Natural killer cell (primary cell): Measurements from ENCODE around the gene TGM3. TPM values are rescaled to one million over a fixed set of nuclear protein-coding genes. Genes with fewer than 3 reads are reported as not detected.

Experiments used
- ATAC-seq, 3 donors: fragments of 150-1000 bp in 2 of 3; fragments of 200-7000 bp in 1 of 3; cut with Tn5 transposase; 1 replicate in 1 of 3; 2 replicates in 2 of 3; pipeline ENCODE4 v1.10.0; 2021; ENCODE audit warnings: mild to moderate bottlenecking in 2 of 3, moderate library complexity in 2 of 3
- DNase-seq, 2 donors: peaks; one replicate each; pipeline versions ENCODE4 v3.0.0 to v3.0.0-alpha.2; 2013 to 2021; ENCODE audit warnings: mixed read lengths in 1 of 2
- H3K27ac ChIP-seq: one replicate; pipeline ENCODE4 v1.5.1; 2013; ENCODE audit warnings: mild to moderate bottlenecking, low read length
- H3K27me3 ChIP-seq: one replicate; pipeline ENCODE4 v1.6.1; 2013; ENCODE audit warnings: low read length; ENCODE audit not compliant: control insufficient read depth, insufficient read depth
- H3K36me3 ChIP-seq: one replicate; pipeline ENCODE4 v1.6.1; 2013; ENCODE audit warnings: low read length; ENCODE audit not compliant: control insufficient read depth, insufficient read depth
- H3K4me1 ChIP-seq: one replicate; pipeline ENCODE4 v1.6.1; 2013; ENCODE audit warnings: low read length; ENCODE audit not compliant: control insufficient read depth, insufficient read depth
- H3K4me3 ChIP-seq: one replicate; pipeline ENCODE4 v1.5.1; 2013; ENCODE audit warnings: low read length
- H3K9me3 ChIP-seq: one replicate; pipeline ENCODE4 v1.6.1; 2013; ENCODE audit warnings: low read length; ENCODE audit not compliant: control insufficient read depth, insufficient read depth
- H3K27ac Mint-ChIP-seq, 2 donors: one replicate each; pipeline ENCODE4 v1.8.0; 2022; ENCODE audit warnings: mild to moderate bottlenecking in 2 of 2, mixed read lengths in 2 of 2, moderate library complexity in 1 of 2
- H3K27me3 Mint-ChIP-seq, 2 donors: one replicate each; pipeline ENCODE4 v1.8.0; 2022; ENCODE audit warnings: low read depth in 2 of 2, mixed read lengths in 2 of 2
- H3K36me3 Mint-ChIP-seq: one replicate; pipeline ENCODE4 v1.8.0; 2022; ENCODE audit warnings: mixed read lengths
- H3K4me1 Mint-ChIP-seq, 2 donors: one replicate each; pipeline ENCODE4 v1.8.0; 2022; ENCODE audit warnings: mixed read lengths in 2 of 2
- H3K4me3 Mint-ChIP-seq: one replicate; pipeline ENCODE4 v1.8.0; 2022; ENCODE audit warnings: mild to moderate bottlenecking, moderate library complexity, mixed read lengths
- H3K9me3 Mint-ChIP-seq, 2 donors: one replicate each; pipeline ENCODE4 v1.8.0; 2022; ENCODE audit warnings: mixed read lengths in 2 of 2
- WGBS: methylation state at CpG from one replicate; pipeline ENCODE4 v1.1.7; 2013; ENCODE audit warnings: missing lambda C conversion rate; ENCODE audit not compliant: insufficient coverage; 5-methylcytosine and 5-hydroxymethylcytosine counted together
- intact Hi-C: fragments of 100-400 bp; cut with micrococcal nuclease; formaldehyde crosslinking; loops from one replicate; pipeline ENCODE4 v1.14.2; 2022
- total RNA-seq, 4 donors: library from RNA; stranded (reverse); fragments of 120-200 nt in 1 of 4; gene quantifications; one replicate each; pipeline versions ENCODE4 v1.2.3 to v1.2.4, GENCODE V29; 2013 to 2022
- TF ChIP-seq, protein P1 (sequence below): fragments of 200-600 bp; IDR thresholded peaks from one replicate; pipeline ENCODE4 v1.8.0; 2022; ENCODE audit warnings: antibody characterized with exemption

TGM3 gene
- total RNA-seq, 3 donors from 2014 or later (not counting 1 experiment from before 2014, with no cell fraction given) = not detected

DNA sequence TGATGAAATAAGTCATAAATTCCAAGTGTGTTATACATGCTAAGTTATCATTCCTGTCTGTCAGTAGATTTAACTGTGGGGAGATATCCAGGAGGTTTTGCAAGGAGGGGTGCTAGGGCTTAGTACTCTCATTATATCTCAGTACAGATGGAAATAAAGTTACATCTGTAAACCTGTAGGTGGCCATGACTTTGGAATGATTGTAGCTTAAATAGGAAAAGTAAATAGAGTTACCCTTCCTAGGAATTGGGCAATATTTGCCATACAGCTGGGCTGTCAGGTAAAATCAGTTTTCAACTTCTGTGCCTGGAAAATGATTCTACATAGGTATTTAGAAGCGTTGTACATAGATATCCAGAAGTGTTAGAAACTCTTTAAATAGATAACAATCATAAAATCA is 19.8 kb upstream of the TGM3 start:
- TF ChIP-seq, protein P1, sequence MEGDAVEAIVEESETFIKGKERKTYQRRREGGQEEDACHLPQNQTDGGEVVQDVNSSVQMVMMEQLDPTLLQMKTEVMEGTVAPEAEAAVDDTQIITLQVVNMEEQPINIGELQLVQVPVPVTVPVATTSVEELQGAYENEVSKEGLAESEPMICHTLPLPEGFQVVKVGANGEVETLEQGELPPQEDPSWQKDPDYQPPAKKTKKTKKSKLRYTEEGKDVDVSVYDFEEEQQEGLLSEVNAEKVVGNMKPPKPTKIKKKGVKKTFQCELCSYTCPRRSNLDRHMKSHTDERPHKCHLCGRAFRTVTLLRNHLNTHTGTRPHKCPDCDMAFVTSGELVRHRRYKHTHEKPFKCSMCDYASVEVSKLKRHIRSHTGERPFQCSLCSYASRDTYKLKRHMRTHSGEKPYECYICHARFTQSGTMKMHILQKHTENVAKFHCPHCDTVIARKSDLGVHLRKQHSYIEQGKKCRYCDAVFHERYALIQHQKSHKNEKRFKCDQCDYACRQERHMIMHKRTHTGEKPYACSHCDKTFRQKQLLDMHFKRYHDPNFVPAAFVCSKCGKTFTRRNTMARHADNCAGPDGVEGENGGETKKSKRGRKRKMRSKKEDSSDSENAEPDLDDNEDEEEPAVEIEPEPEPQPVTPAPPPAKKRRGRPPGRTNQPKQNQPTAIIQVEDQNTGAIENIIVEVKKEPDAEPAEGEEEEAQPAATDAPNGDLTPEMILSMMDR = no peak
- Histone ChIP-seq H3K36me3 (no peaks in the 10 kb centered on the region), H3K27me3 (no peaks in the 10 kb centered on the region), H3K4me3 (no peak overlapping the region), H3K27ac (no peak overlapping the region), H3K9me3 (no peaks in the 10 kb centered on the region), H3K4me1 (peaks cover 5% of the 10 kb centered on the region)
- Mint-ChIP-seq H3K4me3 (no peak overlapping the region), H3K4me1 (peaks cover 0 to 7% of the 10 kb centered on the region in 2 donors), H3K27ac (no peak overlapping the region), H3K27me3 (peaks cover 2 to 15% of the 10 kb centered on the region in 2 donors), H3K36me3 (no peaks in the 10 kb centered on the region), H3K9me3 (no peaks in the 10 kb centered on the region)
- ATAC-seq = no peak
- WGBS = no CpG with 5 or more reads among the region's 1 CpG
- no peak for DNase-seq
- intact Hi-C loops = no loop called here

DNA sequence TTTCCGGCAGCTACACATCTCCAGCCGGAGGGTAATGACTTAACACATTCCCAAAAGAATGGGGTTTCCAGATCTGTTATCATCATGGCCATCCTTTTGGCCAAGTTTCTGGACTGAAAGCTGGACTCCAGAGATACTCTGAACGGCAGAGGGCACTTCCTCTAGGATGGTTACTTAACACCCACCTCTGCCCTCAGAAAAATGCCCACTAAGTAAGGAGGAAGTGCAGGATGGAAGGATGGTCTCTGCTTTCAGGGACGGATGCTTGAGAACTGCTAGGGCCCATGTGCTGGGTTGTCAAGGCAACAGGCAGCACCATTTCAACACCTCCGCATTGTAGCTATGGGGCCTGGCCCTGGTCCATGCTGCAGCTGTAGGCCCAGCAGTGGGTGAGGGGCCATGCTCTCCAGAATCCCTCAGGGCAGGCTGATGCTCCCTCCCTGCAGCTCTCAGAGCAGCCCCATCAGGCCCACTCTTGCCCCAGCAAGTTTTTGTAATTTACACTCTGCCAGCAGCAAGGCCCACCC is 16.5 kb upstream of the TGM3 start:
- Histone ChIP-seq H3K36me3 (no peaks in the 10 kb centered on the region), H3K27me3 (no peaks in the 10 kb centered on the region), H3K4me3 (no peak overlapping the region), H3K27ac (no peak overlapping the region), H3K4me1 (peaks cover 5% of the 10 kb centered on the region), H3K9me3 (no peaks in the 10 kb centered on the region)
- DNase-seq (no peak), ATAC-seq (no peak)
- TF ChIP-seq, protein P1 = no peak
- H3K9me3 Mint-ChIP-seq = no peaks in the 10 kb centered on the region
- H3K4me3 Mint-ChIP-seq = no peak overlapping the region
- peaks cover 0 to 7% of the 10 kb centered on the region in 2 donors for H3K4me1 Mint-ChIP-seq
- no peaks in the 10 kb centered on the region for H3K36me3 Mint-ChIP-seq
- H3K27me3 Mint-ChIP-seq = peaks cover 2 to 8% of the 10 kb centered on the region in 2 donors
- WGBS = 87% methylated on average over 5 of the region's 5 CpGs
- intact Hi-C loops = no loop called here
- H3K27ac Mint-ChIP-seq = no peak overlapping the region

DNA sequence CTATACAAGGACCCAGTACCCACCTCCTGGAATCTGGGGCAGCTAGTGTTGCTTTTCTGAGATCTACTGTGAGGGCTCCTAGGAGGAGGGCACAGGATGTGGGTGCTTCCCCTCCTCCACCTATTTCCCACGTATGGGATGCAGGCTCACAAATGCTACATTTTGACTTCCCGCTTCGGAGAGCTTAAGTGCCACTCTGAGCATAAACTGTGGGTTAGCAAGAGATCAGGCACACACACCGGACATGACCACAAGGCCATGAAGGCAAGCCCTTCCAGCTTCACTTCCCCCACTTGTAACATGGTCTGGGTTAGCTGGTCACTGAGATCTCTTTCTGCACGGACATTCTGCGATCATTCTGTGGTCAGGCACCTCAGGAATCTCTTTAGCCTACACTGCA is 15.7 kb upstream of the TGM3 start:
- Histone ChIP-seq H3K27me3 (no peaks in the 10 kb centered on the region), H3K4me3 (no peak overlapping the region), H3K4me1 (peaks cover 5% of the 10 kb centered on the region), H3K9me3 (no peaks in the 10 kb centered on the region), H3K27ac (no peak overlapping the region), H3K36me3 (no peaks in the 10 kb centered on the region)
- TF ChIP-seq, protein P1 = no peak
- peaks cover 2 to 8% of the 10 kb centered on the region in 2 donors for H3K27me3 Mint-ChIP-seq
- DNase-seq = no peak
- ATAC-seq = no peak
- WGBS = 29% methylated on average over 6 of the region's 6 CpGs
- H3K9me3 Mint-ChIP-seq = no peaks in the 10 kb centered on the region
- peaks cover 0 to 7% of the 10 kb centered on the region in 2 donors for H3K4me1 Mint-ChIP-seq
- H3K4me3 Mint-ChIP-seq = no peak overlapping the region
- no peak overlapping the region for H3K27ac Mint-ChIP-seq
- H3K36me3 Mint-ChIP-seq = no peaks in the 10 kb centered on the region
- intact Hi-C loops = no loop called here

DNA sequence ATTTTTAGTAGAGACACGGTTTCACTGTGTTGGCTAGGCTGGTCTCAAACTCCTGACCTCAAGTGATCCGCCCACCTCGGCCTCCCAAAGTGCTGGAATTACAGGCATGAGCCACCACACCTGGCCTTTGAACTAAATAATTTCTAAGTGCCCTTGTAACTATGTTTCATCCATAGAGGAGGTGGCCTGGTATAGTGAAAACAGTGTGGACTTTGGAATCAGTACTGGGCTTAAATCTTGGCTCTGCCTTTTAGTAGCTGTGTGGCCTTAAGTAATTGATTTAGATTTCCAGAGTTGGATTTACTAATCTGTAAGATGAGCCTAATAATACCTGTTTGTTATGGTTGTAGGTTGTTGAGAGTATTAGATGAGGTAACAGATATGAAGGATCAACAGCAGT is 14.2 kb upstream of the TGM3 start:
- Histone ChIP-seq H3K27ac (no peak overlapping the region), H3K4me3 (no peak overlapping the region), H3K9me3 (no peaks in the 10 kb centered on the region), H3K27me3 (no peaks in the 10 kb centered on the region), H3K4me1 (peaks cover 5% of the 10 kb centered on the region), H3K36me3 (no peaks in the 10 kb centered on the region)
- H3K27ac Mint-ChIP-seq = no peak overlapping the region
- 84% methylated on average over 3 of the region's 3 CpGs for WGBS
- TF ChIP-seq, protein P1 = no peak
- ATAC-seq (no peak), DNase-seq (no peak)
- peaks cover 0 to 7% of the 10 kb centered on the region in 2 donors for H3K4me1 Mint-ChIP-seq
- no peaks in the 10 kb centered on the region for H3K36me3 Mint-ChIP-seq
- H3K27me3 Mint-ChIP-seq = peaks cover 2 to 8% of the 10 kb centered on the region in 2 donors
- no peak overlapping the region for H3K4me3 Mint-ChIP-seq
- intact Hi-C loops = no loop called here
- H3K9me3 Mint-ChIP-seq = no peaks in the 10 kb centered on the region
